IMR-90 (cell line): ENCODE results near the gene ISOC2. TPM values are rescaled to one million over a fixed set of nuclear protein-coding genes. Genes with fewer than 3 reads are reported as not detected.

Experiments used
- ATAC-seq: fragments of 200-7000 bp; cut with Tn5 transposase; 2 replicates; pipeline ENCODE4 v1.9.1; 2020; ENCODE audit warnings: low read depth, mild to moderate bottlenecking, moderate library complexity
- Bru-seq: library from RNA; stranded (reverse); fragments of 400-500 nt; gene quantifications from one replicate; lab custom pipeline; 2021; lab: Mats Ljungman, UMichigan
- BruChase-seq, 2 experiments: library from RNA; stranded (reverse); fragments of 400-500 nt; gene quantifications; one replicate each; lab custom pipeline; 2021; lab: Mats Ljungman, UMichigan
- BruUV-seq: library from RNA; stranded (reverse); fragments of 400-500 nt; replicated peaks from 2 replicates; lab custom pipeline; 2021; lab: Mats Ljungman, UMichigan
- CTCF ChIA-PET: fragments of 300-600 bp; formaldehyde crosslinking; extraction: SDS; loops from one replicate; lab custom pipeline; 2021; ENCODE audit warnings: antibody characterized with exemption; lab: Yijun Ruan, JAX
- POLR2A ChIA-PET: fragments of 300-600 bp; sonication (Branson Sonifier 250); formaldehyde crosslinking; loops from one replicate; lab custom pipeline; 2022; ENCODE audit warnings: antibody characterized with exemption; ENCODE audit not compliant: unreplicated experiment; lab: Charles Lee
- DNase-seq: peaks from one replicate; pipeline ENCODE4 v3.0.0; 2013
- H2AFZ ChIP-seq: replicated peaks from 2 replicates; pipeline ENCODE3; 2013; ENCODE audit warnings: low read length, mild to moderate bottlenecking; ENCODE audit not compliant: poor library complexity
- H2AK5ac ChIP-seq: 2 replicates; pipeline ENCODE4 v1.6.1; 2013; ENCODE audit warnings: low read depth, low read length, inconsistent platforms
- H2AK9ac ChIP-seq: replicated peaks from 2 replicates; pipeline ENCODE3; 2013; ENCODE audit warnings: mild to moderate bottlenecking, low read depth, low read length, moderate library complexity; ENCODE audit not compliant: poor library complexity
- H2BK120ac ChIP-seq: 2 replicates; pipeline ENCODE4 v1.6.1; 2013; ENCODE audit warnings: low read depth, low read length, inconsistent platforms
- H2BK15ac ChIP-seq: 3 replicates; pipeline ENCODE4 v1.6.1; 2013; ENCODE audit warnings: low read depth, low read length, inconsistent platforms
- H2BK20ac ChIP-seq: 2 replicates; pipeline ENCODE4 v1.6.1; 2013; ENCODE audit warnings: low read depth, mild to moderate bottlenecking, inconsistent platforms, low read length, moderate library complexity
- H2BK5ac ChIP-seq: 2 replicates; pipeline ENCODE4 v1.6.1; 2013; ENCODE audit warnings: mild to moderate bottlenecking, low read depth, low read length, inconsistent platforms; ENCODE audit not compliant: poor library complexity, severe bottlenecking
- H3K14ac ChIP-seq: replicated peaks from 2 replicates; pipeline ENCODE4 v1.6.1; 2013; ENCODE audit warnings: low read depth, low read length, inconsistent platforms
- H3K18ac ChIP-seq: 2 replicates; pipeline ENCODE4 v1.6.1; 2013; ENCODE audit warnings: low read depth, low read length, control low read depth
- H3K23ac ChIP-seq: 2 replicates; pipeline ENCODE4 v1.6.1; 2013; ENCODE audit warnings: low read depth, low read length, inconsistent platforms
- H3K27ac ChIP-seq: 2 replicates; pipeline ENCODE4 v1.5.1; 2013; ENCODE audit warnings: mild to moderate bottlenecking, control low read depth, low read length; ENCODE audit not compliant: insufficient read depth
- H3K27me3 ChIP-seq: 2 replicates; pipeline ENCODE4 v1.6.1; 2013; ENCODE audit warnings: low read length; ENCODE audit not compliant: control insufficient read depth, insufficient read depth
- H3K36me3 ChIP-seq: 2 replicates; pipeline ENCODE4 v1.6.1; 2013; ENCODE audit warnings: low read length, mixed read lengths; ENCODE audit not compliant: control insufficient read depth, insufficient read depth
- H3K4ac ChIP-seq: 2 replicates; pipeline ENCODE4 v1.6.1; 2013; ENCODE audit warnings: low read depth, low read length, inconsistent platforms
- H3K4me1 ChIP-seq: 2 replicates; pipeline ENCODE4 v1.6.1; 2013; ENCODE audit warnings: low read length, mixed read lengths; ENCODE audit not compliant: control insufficient read depth, insufficient read depth
- H3K4me2 ChIP-seq: 2 replicates; pipeline ENCODE4 v1.6.1; 2013; ENCODE audit warnings: low read depth, mild to moderate bottlenecking, control low read depth, low read length, moderate library complexity
- H3K4me3 ChIP-seq: 2 replicates; pipeline ENCODE4 v1.5.1; 2013; ENCODE audit warnings: low read depth, mild to moderate bottlenecking, control low read depth, low read length, moderate library complexity; ENCODE audit not compliant: insufficient read depth
- H3K56ac ChIP-seq: 2 replicates; pipeline ENCODE4 v1.6.1; 2013; ENCODE audit warnings: low read length, inconsistent platforms; ENCODE audit not compliant: insufficient read depth; ENCODE audit errors: extremely low read depth
- H3K79me1 ChIP-seq, 2 experiments: 2 replicates each; pipeline ENCODE4 v1.6.1; 2013; ENCODE audit warnings: low read length in 2 of 2, inconsistent platforms in 1 of 2, low read depth in 1 of 2
- H3K9ac ChIP-seq: 2 replicates; pipeline ENCODE4 v1.6.1; 2013; ENCODE audit warnings: low read depth, low read length, control low read depth
- H3K9me1 ChIP-seq: 2 replicates; pipeline ENCODE4 v1.6.1; 2013; ENCODE audit warnings: low read length, inconsistent platforms; ENCODE audit not compliant: insufficient read depth
- H3K9me3 ChIP-seq: 2 replicates; pipeline ENCODE4 v1.6.1; 2013; ENCODE audit warnings: low read length; ENCODE audit not compliant: control insufficient read depth, insufficient read depth
- H4K20me1 ChIP-seq: 2 replicates; pipeline ENCODE4 v1.6.1; 2013; ENCODE audit warnings: low read length, inconsistent platforms; ENCODE audit not compliant: insufficient read depth
- H4K5ac ChIP-seq: 2 replicates; pipeline ENCODE4 v1.6.1; 2013; ENCODE audit warnings: mild to moderate bottlenecking, low read depth, low read length, control low read depth
- H4K8ac ChIP-seq, 2 experiments: 2 replicates each; pipeline ENCODE4 v1.6.1; 2013; ENCODE audit warnings: low read depth in 2 of 2, low read length in 2 of 2, control low read depth in 1 of 2, inconsistent platforms in 1 of 2
- H4K91ac ChIP-seq: 2 replicates; pipeline ENCODE4 v1.6.1; 2013; ENCODE audit warnings: low read depth, low read length, inconsistent platforms; ENCODE audit not compliant: insufficient read depth
- BHLHE40 ChIP-seq: fragments of 150-350 bp; IDR thresholded peaks from 2 replicates; pipeline ENCODE4 v1.6.1; 2016; ENCODE audit warnings: mild to moderate bottlenecking, low read depth, low read length
- CEBPB ChIP-seq: IDR thresholded peaks from 2 replicates; pipeline ENCODE4 v1.6.1; 2012; ENCODE audit warnings: low read depth, low read length, improper control_type of control experiment
- CHD1 ChIP-seq: IDR thresholded peaks from 2 replicates; pipeline ENCODE4 v1.6.1; 2012; ENCODE audit warnings: low read depth, low read length, improper control_type of control experiment
- CTCF ChIP-seq: conservative IDR thresholded peaks from 2 replicates; pipeline ENCODE4 v1.5.1; 2012; ENCODE audit warnings: mild to moderate bottlenecking, low read depth, low read length, improper control_type of control experiment
- ELK1 ChIP-seq: fragments of 150-350 bp; IDR thresholded peaks from 2 replicates; pipeline ENCODE4 v1.6.1; 2016; ENCODE audit warnings: low read depth, mild to moderate bottlenecking, low read length, moderate library complexity, borderline replicate concordance
- FOS ChIP-seq: fragments of 150-350 bp; IDR thresholded peaks from 2 replicates; pipeline ENCODE4 v1.6.1; 2016; ENCODE audit warnings: low read depth, low read length
- MAFK ChIP-seq: IDR thresholded peaks from 2 replicates; pipeline ENCODE4 v1.6.1; 2012; ENCODE audit warnings: low read depth, low read length, improper control_type of control experiment
- NFE2L2 ChIP-seq: fragments of 150-350 bp; IDR thresholded peaks from 2 replicates; pipeline ENCODE4 v1.6.1; 2016; ENCODE audit warnings: low read depth, mild to moderate bottlenecking, low read length
- RAD21 ChIP-seq: IDR thresholded peaks from 2 replicates; pipeline ENCODE4 v1.6.1; 2012; ENCODE audit warnings: low read length, improper control_type of control experiment
- SMC3 ChIP-seq: fragments of 150-350 bp; IDR thresholded peaks from 2 replicates; pipeline ENCODE4 v1.6.1; 2016; ENCODE audit warnings: low read depth, mild to moderate bottlenecking, antibody characterized with exemption, low read length, moderate library complexity
- USF2 ChIP-seq: fragments of 150-350 bp; IDR thresholded peaks from 2 replicates; pipeline ENCODE4 v1.6.1; 2017; ENCODE audit warnings: mild to moderate bottlenecking, antibody characterized with exemption, low read length, low read depth
- WGBS, 2 experiments: methylation state at CpG; one replicate each; pipeline versions ENCODE4 v1.1.5 to v1.1.7; 2013; ENCODE audit warnings: missing lambda C conversion rate in 2 of 2; ENCODE audit not compliant: insufficient read length in 1 of 2; ENCODE audit errors: extremely low coverage in 2 of 2; 5-methylcytosine and 5-hydroxymethylcytosine counted together
- dilution Hi-C: fragments of 300-500 bp; cut with HindIII; formaldehyde crosslinking; loops from one replicate; pipeline ENCODE4 v1.14.3; 2018; ENCODE audit warnings: low sequenced_read_pairs; ENCODE audit not compliant: unreplicated experiment
- in situ Hi-C: fragments of 300-500 bp; cut with MboI; formaldehyde crosslinking; loops from 3 replicates; pipeline ENCODE4 v1.14.3; 2019; ENCODE audit warnings: low sequenced_read_pairs, inconsistent platforms, mixed read lengths
- intact Hi-C: fragments of 100-400 bp; cut with micrococcal nuclease; formaldehyde crosslinking; loops from 2 replicates; pipeline ENCODE4 v1.10.0; 2022
- long read RNA-seq: library from polyadenylated mRNA; unstranded; transcript quantifications from one replicate; pipeline ENCODE4 v2.0.0, GENCODE V29; 2021; ENCODE audit not compliant: unreplicated experiment
- polyA plus RNA-seq, 3 experiments: library from polyadenylated mRNA; depleted of rRNA; stranded (reverse); fragments of >200 nt; gene quantifications; 2 replicates each; pipeline ENCODE4 v1.2.3, GENCODE V29; 2012; ENCODE audit warnings: low replicate concordance in 1 of 3
- total RNA-seq: library from RNA; depleted of rRNA; stranded (reverse); fragments of >200 nt; gene quantifications from 2 replicates; pipeline ENCODE4 v1.2.3, GENCODE V29; 2012; rRNA removed

Gene ISOC2
- 46.7 and 56.1 TPM in 2 replicates for total RNA-seq
- polyA plus RNA-seq (2012; rRNA removed), result 82.1 and 119 TPM in 2 replicates
- 50.5 and 139 TPM in 2 replicates for polyA plus RNA-seq (2012; cell fraction: cytosol; rRNA removed)
- polyA plus RNA-seq (2012; cell fraction: nucleus; rRNA removed; ENCODE audit: low replicate concordance), result 29.9 and 88.9 TPM in 2 replicates
- Bru-seq, nascent RNA, result percentile 62 among the genes with signal in this experiment
- percentile 54 among the genes with signal in this experiment for BruChase-seq, experiment 1, labeled RNA remaining after a 6-hour chase
- percentile 47 among the genes with signal in this experiment for BruChase-seq, experiment 2, labeled RNA remaining after a 2-hour chase
- long read RNA-seq, transcript ISOC2-202 (6 exons, 998 nt), result major isoform, 6 of 6 reads
- long read RNA-seq, partial matches to known transcripts, result 0 of 6 reads
- long read RNA-seq, other reads (novel, unspliced or antisense), result 0 of 6 reads

- H3K79me1 ChIP-seq, result peaks cover 5 to 28% of the 10 kb centered on the region in 2 experiments; a peak in 3 of 4 replicates
- no peak within 1 kb of the TSS for H2BK15ac ChIP-seq
- ChIA-PET POLR2A (no interaction called here), CTCF (interaction anchor here (1.0 kb wide), 2 partner anchors 15 to 42 kb away, joined by 3 to 6 read pairs; partner anchors contain the start of gene ZNF628)
- H4K91ac ChIP-seq, result peak within 1 kb of the TSS; percentile 71
- intact Hi-C loops, result loop anchor here (2.0 kb wide), 1 partner anchor 145 kb away; no protein-coding TSS in a partner anchor
- peak within 1 kb of the TSS; percentile 80 for H4K5ac ChIP-seq
- H3K36me3 ChIP-seq, result no peaks in the 10 kb centered on the region
- H3K9ac ChIP-seq, result peak within 1 kb of the TSS; percentile 62
- peak within 1 kb of the TSS; percentile 94 for H2AFZ ChIP-seq
- peak within 1 kb of the TSS; percentile 80 for H3K14ac ChIP-seq
- peak within 1 kb of the TSS; percentile 44 for H2BK5ac ChIP-seq
- H3K4me1 ChIP-seq, result peaks cover 3% of the 10 kb centered on the region; the same call in 1 of the 2 replicates
- peak within 1 kb of the TSS; percentile 96 to 98 for H4K8ac ChIP-seq
- 0 out of 2 replicates have a peak, but pooled peaks cover 4% of the 10 kb centered on the region for H3K9me1 ChIP-seq
- peak within 1 kb of the TSS; percentile 46 for H3K23ac ChIP-seq
- H3K27me3 ChIP-seq, result no peaks in the 10 kb centered on the region
- H3K9me3 ChIP-seq, result no peaks in the 10 kb centered on the region
- H3K4me3 ChIP-seq, result peak within 1 kb of the TSS; percentile 65
- peaks cover 10% of the 10 kb centered on the region; the same call in 1 of the 2 replicates for H4K20me1 ChIP-seq
- H3K4me2 ChIP-seq, result peak within 1 kb of the TSS; percentile 91
- peak within 1 kb of the TSS; percentile 84 for H3K4ac ChIP-seq
- 1% methylated on average over 33 of the region's 54 CpGs; no CpG with 5 or more reads in 1 of the 2 experiments for WGBS, 2 experiments
- peak within 1 kb of the TSS; percentile 8; the same call in 1 of the 2 replicates for H2BK120ac ChIP-seq
- ATAC-seq (peak; percentile 95), DNase-seq (peak; percentile 100)
- in situ Hi-C loops, result no loop called here
- peak within 1 kb of the TSS; percentile 66 for H3K27ac ChIP-seq
- no TSS peak for BruUV-seq
- peak within 1 kb of the TSS; percentile 64; the same call in 1 of the 2 replicates for H3K56ac ChIP-seq
- dilution Hi-C loops, result no loop called here
- H2AK9ac ChIP-seq, result peak within 1 kb of the TSS; percentile 99
- peak within 1 kb of the TSS; percentile 62 for H2AK5ac ChIP-seq
- H2BK20ac ChIP-seq, result no peak within 1 kb of the TSS
- H3K18ac ChIP-seq, result peak within 1 kb of the TSS; percentile 14
- TF ChIP-seq USF2, result peak; percentile 97
- TF ChIP-seq NFE2L2, result no peak
- peak; percentile 35; the same call in 1 of the 2 replicates for TF ChIP-seq FOS
- peak; percentile 49; the same call in 1 of the 2 replicates for TF ChIP-seq MAFK
- TF ChIP-seq SMC3, result no peak
- 0 out of 2 replicates have a peak, but pooled peaks have one; percentile 0 for TF ChIP-seq CEBPB
- TF ChIP-seq CHD1, result no peak
- TF ChIP-seq RAD21, result no peak
- no peak for TF ChIP-seq CTCF
- no peak for TF ChIP-seq BHLHE40
- no peak for TF ChIP-seq ELK1
These were observed at the start of gene ISOC2 for GRCh38 chr19:55461259-55461973. Gene ISOC2, minus strand, starts transcription at chr19:55461642. Its CDS starts 5,156 bp downstream, at chr19:55456486.
